K562 (cell line): ENCODE measurements around the gene DACT3. TPM values are rescaled to one million over a fixed set of nuclear protein-coding genes. Genes with fewer than 3 reads are reported as not detected.

ENCODE experiments used
- CEBPG ChIP-seq, 3 experiments: fragments of 200-800 bp in 1 of 3; sonication (Bioruptor generic) in 1 of 3; sonication (generic) in 1 of 3; formaldehyde crosslinking in 1 of 3; IDR thresholded peaks in 2 of 3; conservative IDR thresholded peaks in 1 of 3; 2 replicates each; pipeline versions ENCODE4 v1.6.1 to v1.8.0; 2016 to 2022; ENCODE audit warnings: missing compliant biosample characterization in 2 of 3, missing genetic modification characterization in 2 of 3, mild to moderate bottlenecking in 1 of 3, missing genetic modification reagents in 1 of 3
- COPS2 ChIP-seq: fragments of 450-650 bp; conservative IDR thresholded peaks from 2 replicates; pipeline ENCODE4 v1.6.1; 2016; ENCODE audit warnings: mild to moderate bottlenecking, moderate library complexity
- GTF2F1 ChIP-seq: IDR thresholded peaks from 2 replicates; pipeline ENCODE4 v1.6.1; 2011; ENCODE audit warnings: low read depth, low read length, improper control_type of control experiment
- JUN ChIP-seq, 2 experiments: sonication (generic) in 1 of 2; formaldehyde crosslinking in 1 of 2; IDR thresholded peaks; 2 replicates each; pipeline versions ENCODE4 v1.6.1 to v1.8.0; 2012 to 2022; ENCODE audit warnings: borderline replicate concordance in 2 of 2, mild to moderate bottlenecking in 2 of 2, improper control_type of control experiment in 1 of 2, low read depth in 1 of 2, low read length in 1 of 2, missing genetic modification reagents in 1 of 2
- LCOR ChIP-seq: sonication (generic); formaldehyde crosslinking; IDR thresholded peaks from 2 replicates; pipeline ENCODE4 v1.8.0; 2022; ENCODE audit warnings: mild to moderate bottlenecking, missing genetic modification reagents
- NONO ChIP-seq, 2 experiments: fragments of 200-400 bp in 1 of 2; fragments of 450-650 bp in 1 of 2; formaldehyde crosslinking in 1 of 2; IDR thresholded peaks; 2 replicates each; pipeline ENCODE4 v1.6.1; 2017; ENCODE audit warnings: low read depth in 2 of 2, mild to moderate bottlenecking in 2 of 2, moderate library complexity in 2 of 2, low read length in 1 of 2
- RCOR1 ChIP-seq, 2 experiments: IDR thresholded peaks; 2 replicates each; pipeline ENCODE4 v1.6.1; 2012; ENCODE audit warnings: low read depth in 2 of 2, low read length in 2 of 2, borderline replicate concordance in 1 of 2, improper control_type of control experiment in 1 of 2
- SP1 ChIP-seq: sonication (generic); formaldehyde crosslinking; IDR thresholded peaks from 2 replicates; pipeline ENCODE4 v1.8.1; 2022; ENCODE audit warnings: mild to moderate bottlenecking, missing genetic modification reagents
- TAF1 ChIP-seq: IDR thresholded peaks from 2 replicates; pipeline ENCODE4 v1.6.1; 2011; ENCODE audit warnings: mild to moderate bottlenecking, low read length, moderate library complexity; ENCODE audit not compliant: insufficient read depth, control insufficient read depth, severe bottlenecking; ENCODE audit errors: extremely low read depth
- TBL1XR1 ChIP-seq, 2 experiments: IDR thresholded peaks; 2 replicates each; pipeline ENCODE4 v1.6.1; 2012; ENCODE audit warnings: improper control_type of control experiment in 2 of 2, low read length in 2 of 2, mild to moderate bottlenecking in 1 of 2
- THRAP3 ChIP-seq: fragments of 450-650 bp; IDR thresholded peaks from 2 replicates; pipeline ENCODE4 v1.6.1; 2016; ENCODE audit warnings: mild to moderate bottlenecking, inconsistent platforms, borderline replicate concordance
- ZNF217 ChIP-seq: sonication (generic); formaldehyde crosslinking; IDR thresholded peaks from 2 replicates; pipeline ENCODE4 v1.8.0; 2022; ENCODE audit warnings: mild to moderate bottlenecking, missing genetic modification reagents
- ZNF3 ChIP-seq: fragments of 250-450 bp; sonication (Bioruptor Pico); IDR thresholded peaks from 2 replicates; pipeline ENCODE4 v1.5.0; 2021; ENCODE audit warnings: mild to moderate bottlenecking, moderate library complexity
- ZNF586 ChIP-seq: fragments of 450-650 bp; formaldehyde crosslinking; conservative IDR thresholded peaks from 2 replicates; pipeline ENCODE4 v1.4.0; 2020; ENCODE audit warnings: mild to moderate bottlenecking, moderate library complexity
- ZNF766 ChIP-seq: fragments of 200-800 bp; sonication (Bioruptor generic); conservative IDR thresholded peaks from 2 replicates; pipeline ENCODE4 v1.6.1; 2016; ENCODE audit warnings: missing genetic modification characterization, missing compliant biosample characterization
- polyA plus RNA-seq, 8 experiments: library from polyadenylated mRNA; depleted of rRNA in 4 of 8; stranded (reverse) in 5 of 8; unstranded in 3 of 8; fragments of >200 nt; fragmentation: Nextera tagmentation in 2 of 8; fragmentation: Illumina TruSeq in 1 of 8; extraction: Ambion mirVana in 2 of 8; extraction: Trizol in 1 of 8; gene quantifications; 2 replicates each; pipeline versions ENCODE4 v1.2.1 to v1.2.3, GENCODE V29; 2011 to 2014; ENCODE audit warnings: inconsistent platforms in 1 of 8, missing spikeins in 1 of 8
- total RNA-seq, 7 experiments: library from RNA; depleted of rRNA in 6 of 7; stranded (reverse); fragments of >200 nt in 6 of 7; fragmentation: Illumina TruSeq in 2 of 7; extraction: Trizol in 2 of 7; gene quantifications; 2 replicates each; pipeline versions ENCODE4 v1.2.1 to v1.2.3, GENCODE V29; 2011 to 2021; ENCODE audit warnings: low replicate concordance in 1 of 7
- TF ChIP-seq, protein P1 (sequence below): fragments of 250-450 bp; sonication (Bioruptor Pico); IDR thresholded peaks from 2 replicates; pipeline ENCODE4 v1.5.0; 2021
- TF ChIP-seq, protein P2 (sequence below): sonication (generic); formaldehyde crosslinking; IDR thresholded peaks from 2 replicates; pipeline ENCODE4 v1.8.0; 2022; ENCODE audit warnings: mild to moderate bottlenecking, low read depth, missing genetic modification reagents
- TF ChIP-seq, protein P3 (sequence below): sonication (generic); formaldehyde crosslinking; IDR thresholded peaks from 2 replicates; pipeline ENCODE4 v1.5.0; 2020; ENCODE audit warnings: missing genetic modification reagents
- TF ChIP-seq, protein P4 (sequence below): sonication (generic); formaldehyde crosslinking; IDR thresholded peaks from 2 replicates; pipeline ENCODE4 v1.8.0; 2022; ENCODE audit warnings: mild to moderate bottlenecking, missing genetic modification reagents
- TF ChIP-seq, protein P5 (sequence below): sonication (generic); formaldehyde crosslinking; IDR thresholded peaks from 2 replicates; pipeline ENCODE4 v1.4.0; 2020; ENCODE audit warnings: mild to moderate bottlenecking, missing genetic modification reagents

Gene DACT3
- total and polyA plus RNA-seq, 9 of the 15 experiments (the other 6 are each of a cell fraction or from before 2014, with no cell fraction given), result 0.67 to 6.5 (median 3.5) TPM

DNA sequence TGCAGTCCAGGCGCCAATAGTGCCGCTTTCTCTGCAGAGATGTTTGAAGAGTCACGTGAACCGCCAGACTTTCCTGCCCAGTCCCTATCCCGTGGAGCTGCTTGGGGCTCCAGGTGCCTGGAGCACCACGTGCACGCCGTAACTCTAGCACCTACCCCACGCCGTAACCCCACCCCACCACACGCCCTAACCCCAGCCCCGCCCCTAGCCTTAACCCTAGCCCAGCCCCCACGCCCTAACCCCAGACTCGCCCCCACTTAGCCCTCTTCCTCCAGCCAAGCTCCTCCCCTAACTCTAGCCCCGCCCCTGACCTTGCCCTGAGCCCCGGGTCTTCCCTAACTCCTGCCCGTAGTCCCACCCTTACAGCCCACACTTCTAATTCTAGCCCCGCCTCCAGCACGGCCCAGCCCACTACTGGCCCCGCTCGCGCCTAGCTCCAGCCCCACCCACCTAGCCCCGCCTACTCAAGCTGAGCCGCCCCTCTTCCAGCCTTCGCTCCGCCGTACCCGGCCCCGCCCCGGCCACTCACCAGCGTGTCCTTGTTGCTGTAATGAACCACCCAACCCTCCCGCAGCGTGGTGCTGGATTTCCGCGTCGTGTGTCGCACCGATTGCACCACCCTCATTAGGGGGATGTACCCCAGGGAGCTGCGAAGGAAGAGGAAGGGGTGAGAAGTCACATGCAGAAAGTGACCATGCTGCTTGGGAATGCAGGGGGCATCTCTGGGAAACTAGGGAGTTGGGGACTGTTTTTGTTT lies 36.4 kb upstream of the DACT3 start (continued):
- TF ChIP-seq TAF1, result no peak
- TF ChIP-seq CEBPG (CRISPR knock-in tag; IDR thresholded peaks at IDR 0.05), result peak; percentile 98
- TF ChIP-seq CEBPG (tag; conservative IDR thresholded peaks at IDR 0.05 in 1 of 2, IDR thresholded peaks at IDR 0.05 in 1 of 2), result peak; percentile 46 to 85
- TF ChIP-seq RCOR1 (IDR thresholded peaks at IDR 0.05; ENCODE audit: borderline replicate concordance in 1 of 2, low read depth in 2 of 2, low read length in 2 of 2), result no peak
- no peak for TF ChIP-seq ZNF3 (CRISPR knock-in tag)
- TF ChIP-seq LCOR (CRISPR knock-in tag), result peak; percentile 67; the same call in 1 of the 2 replicates
- TF ChIP-seq SP1, result peak; percentile 66
- TF ChIP-seq ZNF586 (CRISPR knock-in tag), result no peak
- TF ChIP-seq, protein P1, sequence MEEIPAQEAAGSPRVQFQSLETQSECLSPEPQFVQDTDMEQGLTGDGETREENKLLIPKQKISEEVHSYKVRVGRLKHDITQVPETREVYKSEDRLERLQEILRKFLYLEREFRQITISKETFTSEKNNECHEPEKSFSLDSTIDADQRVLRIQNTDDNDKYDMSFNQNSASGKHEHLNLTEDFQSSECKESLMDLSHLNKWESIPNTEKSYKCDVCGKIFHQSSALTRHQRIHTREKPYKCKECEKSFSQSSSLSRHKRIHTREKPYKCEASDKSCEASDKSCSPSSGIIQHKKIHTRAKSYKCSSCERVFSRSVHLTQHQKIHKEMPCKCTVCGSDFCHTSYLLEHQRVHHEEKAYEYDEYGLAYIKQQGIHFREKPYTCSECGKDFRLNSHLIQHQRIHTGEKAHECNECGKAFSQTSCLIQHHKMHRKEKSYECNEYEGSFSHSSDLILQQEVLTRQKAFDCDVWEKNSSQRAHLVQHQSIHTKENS (CRISPR knock-in tag), result no peak
- TF ChIP-seq, protein P2, sequence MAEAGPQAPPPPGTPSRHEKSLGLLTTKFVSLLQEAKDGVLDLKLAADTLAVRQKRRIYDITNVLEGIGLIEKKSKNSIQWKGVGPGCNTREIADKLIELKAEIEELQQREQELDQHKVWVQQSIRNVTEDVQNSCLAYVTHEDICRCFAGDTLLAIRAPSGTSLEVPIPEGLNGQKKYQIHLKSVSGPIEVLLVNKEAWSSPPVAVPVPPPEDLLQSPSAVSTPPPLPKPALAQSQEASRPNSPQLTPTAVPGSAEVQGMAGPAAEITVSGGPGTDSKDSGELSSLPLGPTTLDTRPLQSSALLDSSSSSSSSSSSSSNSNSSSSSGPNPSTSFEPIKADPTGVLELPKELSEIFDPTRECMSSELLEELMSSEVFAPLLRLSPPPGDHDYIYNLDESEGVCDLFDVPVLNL (CRISPR knock-in tag), result no peak
- TF ChIP-seq, protein P3, sequence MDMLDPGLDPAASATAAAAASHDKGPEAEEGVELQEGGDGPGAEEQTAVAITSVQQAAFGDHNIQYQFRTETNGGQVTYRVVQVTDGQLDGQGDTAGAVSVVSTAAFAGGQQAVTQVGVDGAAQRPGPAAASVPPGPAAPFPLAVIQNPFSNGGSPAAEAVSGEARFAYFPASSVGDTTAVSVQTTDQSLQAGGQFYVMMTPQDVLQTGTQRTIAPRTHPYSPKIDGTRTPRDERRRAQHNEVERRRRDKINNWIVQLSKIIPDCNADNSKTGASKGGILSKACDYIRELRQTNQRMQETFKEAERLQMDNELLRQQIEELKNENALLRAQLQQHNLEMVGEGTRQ, result peak; percentile 72
- TF ChIP-seq, protein P4, sequence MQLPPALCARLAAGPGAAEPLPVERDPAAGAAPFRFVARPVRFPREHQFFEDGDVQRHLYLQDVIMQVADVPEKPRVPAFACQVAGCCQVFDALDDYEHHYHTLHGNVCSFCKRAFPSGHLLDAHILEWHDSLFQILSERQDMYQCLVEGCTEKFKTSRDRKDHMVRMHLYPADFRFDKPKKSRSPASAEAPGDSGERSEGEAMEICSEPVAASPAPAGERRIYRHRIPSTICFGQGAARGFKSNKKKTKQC (CRISPR knock-in tag), result no peak
- TF ChIP-seq NONO (IDR thresholded peaks at IDR 0.05; ENCODE audit: low read depth in 2 of 2, low read length in 1 of 2), result no peak
- TF ChIP-seq ZNF766 (CRISPR knock-in tag), result no peak
- no peak for TF ChIP-seq THRAP3
- no peak for TF ChIP-seq TBL1XR1 (IDR thresholded peaks at IDR 0.05; ENCODE audit: low read length in 2 of 2)
- no peak for TF ChIP-seq ZNF217 (CRISPR knock-in tag)
- no peak for TF ChIP-seq COPS2
- TF ChIP-seq GTF2F1, result no peak
- TF ChIP-seq, protein P5, sequence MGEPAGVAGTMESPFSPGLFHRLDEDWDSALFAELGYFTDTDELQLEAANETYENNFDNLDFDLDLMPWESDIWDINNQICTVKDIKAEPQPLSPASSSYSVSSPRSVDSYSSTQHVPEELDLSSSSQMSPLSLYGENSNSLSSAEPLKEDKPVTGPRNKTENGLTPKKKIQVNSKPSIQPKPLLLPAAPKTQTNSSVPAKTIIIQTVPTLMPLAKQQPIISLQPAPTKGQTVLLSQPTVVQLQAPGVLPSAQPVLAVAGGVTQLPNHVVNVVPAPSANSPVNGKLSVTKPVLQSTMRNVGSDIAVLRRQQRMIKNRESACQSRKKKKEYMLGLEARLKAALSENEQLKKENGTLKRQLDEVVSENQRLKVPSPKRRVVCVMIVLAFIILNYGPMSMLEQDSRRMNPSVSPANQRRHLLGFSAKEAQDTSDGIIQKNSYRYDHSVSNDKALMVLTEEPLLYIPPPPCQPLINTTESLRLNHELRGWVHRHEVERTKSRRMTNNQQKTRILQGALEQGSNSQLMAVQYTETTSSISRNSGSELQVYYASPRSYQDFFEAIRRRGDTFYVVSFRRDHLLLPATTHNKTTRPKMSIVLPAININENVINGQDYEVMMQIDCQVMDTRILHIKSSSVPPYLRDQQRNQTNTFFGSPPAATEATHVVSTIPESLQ (CRISPR knock-in tag), result no peak
- peak; percentile 4; the same call in 1 of the 2 replicates for TF ChIP-seq JUN (IDR thresholded peaks at IDR 0.05; ENCODE audit: borderline replicate concordance, low read depth, low read length)
- no peak for TF ChIP-seq JUN (CRISPR knock-in tag; IDR thresholded peaks at IDR 0.05; ENCODE audit: borderline replicate concordance)
